ENCODE results near the gene GSTA1.

GRCh38 chr6:52745764-52746201 lies 57.8 kb downstream of the GSTA1 start:
- TF ChIP-seq POLR2A (IDR thresholded peaks at IDR 0.05) (no peak), CTCF (IDR thresholded peaks at IDR 0.05) (no peak)

Data from uterus (tissue), 2 donors.